Astrocyte (in vitro differentiated cells and primary cell): ENCODE data around the gene AP1M1.

Source experiments
- CTCF ChIP-seq: IDR thresholded peaks from 2 replicates; pipeline ENCODE4 v1.5.1; 2011; ENCODE audit warnings: low read depth, mild to moderate bottlenecking, inconsistent platforms, low read length, moderate library complexity; ENCODE audit not compliant: insufficient read depth
- EZH2 ChIP-seq: IDR thresholded peaks from 2 replicates; pipeline ENCODE4 v1.6.1; 2012; ENCODE audit warnings: mild to moderate bottlenecking, low read length, inconsistent platforms; ENCODE audit not compliant: insufficient read depth

- TF ChIP-seq CTCF = no peak
- no peak for TF ChIP-seq EZH2
These were observed 9.4 kb downstream of the AP1M1 start for GRCh38 chr19:16207063-16207462.
